Effector memory CD4-positive, alpha-beta T cell (primary cell): ENCODE results near the gene STXBP4.

ENCODE experiments used
- DNase-seq, 3 donors: peaks; one replicate each; pipeline ENCODE4 v3.0.0-alpha.2; 2020
- H3K27ac ChIP-seq: 2 replicates; pipeline ENCODE4 v1.7.0; 2013; ENCODE audit warnings: mild to moderate bottlenecking, low read length, moderate library complexity; ENCODE audit not compliant: insufficient read depth, poor library complexity, severe bottlenecking
- H3K27me3 ChIP-seq: replicated peaks from 2 replicates; pipeline ENCODE4 v1.7.0; 2013; ENCODE audit warnings: mild to moderate bottlenecking, low read length; ENCODE audit not compliant: insufficient read depth, control insufficient read depth, poor library complexity, severe bottlenecking
- H3K36me3 ChIP-seq: 2 replicates; pipeline ENCODE4 v1.7.0; 2013; ENCODE audit warnings: mild to moderate bottlenecking, low read length, moderate library complexity; ENCODE audit not compliant: control insufficient read depth, insufficient read depth
- H3K4me1 ChIP-seq: 2 replicates; pipeline ENCODE4 v1.7.0; 2013; ENCODE audit warnings: low read length, mild to moderate bottlenecking; ENCODE audit not compliant: control insufficient read depth, insufficient read depth, poor library complexity, severe bottlenecking
- H3K4me3 ChIP-seq: 2 replicates; pipeline ENCODE4 v1.7.0; 2013; ENCODE audit warnings: low read length, low read depth, mild to moderate bottlenecking; ENCODE audit not compliant: insufficient read depth, poor library complexity, severe bottlenecking
- H3K9me3 ChIP-seq: 2 replicates; pipeline ENCODE4 v1.7.0; 2013; ENCODE audit warnings: mild to moderate bottlenecking, low read length, moderate library complexity; ENCODE audit not compliant: control insufficient read depth

Gene STXBP4

GRCh38 chr17:55090079-55090492 lies 121.5 kb downstream of the STXBP4 start:
- peak overlapping the region; percentile 54 for H3K27ac ChIP-seq
- H3K9me3 ChIP-seq = no peaks in the 10 kb centered on the region
- no peaks in the 10 kb centered on the region for H3K36me3 ChIP-seq
- no peak overlapping the region for H3K4me3 ChIP-seq
- no peaks in the 10 kb centered on the region for H3K27me3 ChIP-seq
- DNase-seq = peak; percentile 18 to 38 (median 28)
- peaks cover 21% of the 10 kb centered on the region for H3K4me1 ChIP-seq

GRCh38 chr17:55093353-55093752 lies 124.8 kb downstream of the STXBP4 start:
- DNase-seq = no peak
- H3K27ac ChIP-seq = peak overlapping the region; percentile 19
- H3K9me3 ChIP-seq = no peaks in the 10 kb centered on the region
- H3K4me1 ChIP-seq = peaks cover 21% of the 10 kb centered on the region
- H3K36me3 ChIP-seq = no peaks in the 10 kb centered on the region
- no peak overlapping the region for H3K4me3 ChIP-seq
- no peaks in the 10 kb centered on the region for H3K27me3 ChIP-seq

- H3K4me3 ChIP-seq = no peak overlapping the region
- H3K27ac ChIP-seq = no peak overlapping the region
- H3K27me3 ChIP-seq = no peaks in the 10 kb centered on the region
- DNase-seq = no peak
- no peaks in the 10 kb centered on the region for H3K4me1 ChIP-seq
- no peaks in the 10 kb centered on the region for H3K9me3 ChIP-seq
- H3K36me3 ChIP-seq = no peaks in the 10 kb centered on the region
Observed at GRCh38 chr17:55098765-55099164, 130.2 kb downstream of the STXBP4 start.

GRCh38 chr17:55110521-55110920 lies 142.0 kb downstream of the STXBP4 start:
- Histone ChIP-seq H3K4me3 (no peak overlapping the region), H3K36me3 (no peaks in the 10 kb centered on the region), H3K9me3 (no peaks in the 10 kb centered on the region), H3K4me1 (no peaks in the 10 kb centered on the region), H3K27me3 (no peaks in the 10 kb centered on the region), H3K27ac (no peak overlapping the region)
- DNase-seq = no peak

- Histone ChIP-seq H3K36me3 (no peaks in the 10 kb centered on the region), H3K4me1 (peaks cover 5% of the 10 kb centered on the region), H3K9me3 (no peaks in the 10 kb centered on the region), H3K27ac (no peak overlapping the region), H3K4me3 (no peak overlapping the region), H3K27me3 (no peaks in the 10 kb centered on the region)
- no peak for DNase-seq
Observed at GRCh38 chr17:55114283-55114682, 145.7 kb downstream of the STXBP4 start.

- H3K36me3 ChIP-seq = no peaks in the 10 kb centered on the region
Observed at GRCh38 chr17:55116440-55116914, 147.9 kb downstream of the STXBP4 start.

GRCh38 chr17:55117164-55117563 lies 148.6 kb downstream of the STXBP4 start:
- H3K9me3 ChIP-seq = no peaks in the 10 kb centered on the region
- H3K27me3 ChIP-seq = no peaks in the 10 kb centered on the region
- H3K27ac ChIP-seq = no peak overlapping the region
- H3K36me3 ChIP-seq = no peaks in the 10 kb centered on the region
- peaks cover 5% of the 10 kb centered on the region for H3K4me1 ChIP-seq
- no peak for DNase-seq
- no peak overlapping the region for H3K4me3 ChIP-seq

More at GRCh38 chr17:55116440-55116914, 147.9 kb downstream of the STXBP4 start:
- peaks cover 5% of the 10 kb centered on the region for H3K4me1 ChIP-seq
- no peak for DNase-seq
- no peak overlapping the region for H3K27ac ChIP-seq
- H3K4me3 ChIP-seq = no peak overlapping the region
- no peaks in the 10 kb centered on the region for H3K27me3 ChIP-seq
- no peaks in the 10 kb centered on the region for H3K9me3 ChIP-seq

GRCh38 chr17:55120651-55121050 lies 152.1 kb downstream of the STXBP4 start:
- H3K9me3 ChIP-seq = no peaks in the 10 kb centered on the region
- H3K27me3 ChIP-seq = no peaks in the 10 kb centered on the region
- peaks cover 5% of the 10 kb centered on the region for H3K4me1 ChIP-seq
- no peak overlapping the region for H3K27ac ChIP-seq
- no peak overlapping the region for H3K4me3 ChIP-seq
- no peaks in the 10 kb centered on the region for H3K36me3 ChIP-seq
- DNase-seq = no peak

- Histone ChIP-seq H3K27ac (no peak overlapping the region), H3K4me3 (no peak overlapping the region), H3K9me3 (no peaks in the 10 kb centered on the region), H3K36me3 (no peaks in the 10 kb centered on the region), H3K27me3 (no peaks in the 10 kb centered on the region), H3K4me1 (peaks cover 5% of the 10 kb centered on the region)
- no peak for DNase-seq
Observed at GRCh38 chr17:55121268-55121667, 152.7 kb downstream of the STXBP4 start.

- H3K36me3 ChIP-seq = no peaks in the 10 kb centered on the region
- H3K4me3 ChIP-seq = no peak overlapping the region
- no peaks in the 10 kb centered on the region for H3K27me3 ChIP-seq
- H3K9me3 ChIP-seq = no peaks in the 10 kb centered on the region
- H3K4me1 ChIP-seq = peaks cover 2% of the 10 kb centered on the region
- no peak overlapping the region for H3K27ac ChIP-seq
- no peak for DNase-seq
Observed at GRCh38 chr17:55122114-55122513, 153.5 kb downstream of the STXBP4 start.
